Common myeloid progenitor, CD34-positive (primary cell): ENCODE results near the gene GABARAPL1.

Source experiments
- CTCF ChIA-PET: fragments of 350-600 bp; sonication (Branson Sonifier 250); formaldehyde crosslinking; loops from one replicate; lab custom pipeline; 2021; ENCODE audit warnings: antibody characterized with exemption; lab: Charles Lee
- POLR2A ChIA-PET: fragments of 350-600 bp; sonication (Branson Sonifier 250); formaldehyde crosslinking; loops from one replicate; lab custom pipeline; 2021; ENCODE audit warnings: antibody characterized with exemption; lab: Charles Lee
- DNase-seq, 3 donors: peaks; one replicate each; pipeline versions ENCODE4 v3.0.0 to v3.0.0-alpha.2; 2013
- H3K27ac ChIP-seq, 2 experiments: 1 replicate in 1 of 2; 2 replicates in 1 of 2; pipeline ENCODE4 v1.7.0; 2013; ENCODE audit warnings: inconsistent platforms in 2 of 2, low read length in 2 of 2, mild to moderate bottlenecking in 2 of 2, low read depth in 1 of 2, moderate library complexity in 1 of 2; ENCODE audit not compliant: severe bottlenecking in 2 of 2, insufficient read depth in 1 of 2, poor library complexity in 1 of 2
- H3K27me3 ChIP-seq, 5 experiments: replicated peaks in 2 of 5; 1 replicate in 3 of 5; 2 replicates in 2 of 5; pipeline versions ENCODE4 v1.6.1 to v1.7.0; 2013; ENCODE audit warnings: low read length in 4 of 5, mild to moderate bottlenecking in 2 of 5, moderate library complexity in 2 of 5, inconsistent platforms in 1 of 5; ENCODE audit not compliant: insufficient read depth in 5 of 5, control insufficient read depth in 4 of 5
- H3K36me3 ChIP-seq, 4 experiments: 1 replicate in 2 of 4; 2 replicates in 2 of 4; pipeline versions ENCODE4 v1.6.1 to v1.7.0; 2013; ENCODE audit warnings: low read length in 3 of 4, control low read depth in 1 of 4, mild to moderate bottlenecking in 1 of 4; ENCODE audit not compliant: control insufficient read depth in 4 of 4, insufficient read depth in 4 of 4
- H3K4me1 ChIP-seq, 4 experiments: 1 replicate in 3 of 4; 2 replicates in 1 of 4; pipeline versions ENCODE4 v1.6.1 to v1.7.1; 2013; ENCODE audit warnings: low read length in 3 of 4, mild to moderate bottlenecking in 3 of 4, control low read depth in 1 of 4, inconsistent platforms in 1 of 4, moderate library complexity in 1 of 4; ENCODE audit not compliant: control insufficient read depth in 4 of 4, insufficient read depth in 4 of 4; ENCODE audit errors: control extremely low read depth in 1 of 4
- H3K4me3 ChIP-seq, 7 experiments: 1 replicate in 4 of 7; 2 replicates in 3 of 7; pipeline versions ENCODE4 v1.5.1 to v1.7.0; 2013; ENCODE audit warnings: mild to moderate bottlenecking in 7 of 7, low read length in 6 of 7, moderate library complexity in 6 of 7, inconsistent platforms in 2 of 7, low read depth in 2 of 7, control low read depth in 1 of 7; ENCODE audit not compliant: insufficient read depth in 4 of 7, control insufficient read depth in 1 of 7; ENCODE audit errors: extremely low read depth in 1 of 7
- H3K9me3 ChIP-seq, 5 experiments: 1 replicate in 4 of 5; 2 replicates in 1 of 5; pipeline versions ENCODE4 v1.6.1 to v1.7.1; 2013; ENCODE audit warnings: low read length in 4 of 5, mild to moderate bottlenecking in 2 of 5, inconsistent platforms in 1 of 5, low read depth in 1 of 5, moderate library complexity in 1 of 5; ENCODE audit not compliant: control insufficient read depth in 4 of 5, insufficient read depth in 2 of 5; ENCODE audit errors: control extremely low read depth in 1 of 5
- WGBS: methylation state at CpG from one replicate; pipeline ENCODE4 v1.1.5; 2013; ENCODE audit not compliant: insufficient coverage; 5-methylcytosine and 5-hydroxymethylcytosine counted together

Gene GABARAPL1

DNA sequence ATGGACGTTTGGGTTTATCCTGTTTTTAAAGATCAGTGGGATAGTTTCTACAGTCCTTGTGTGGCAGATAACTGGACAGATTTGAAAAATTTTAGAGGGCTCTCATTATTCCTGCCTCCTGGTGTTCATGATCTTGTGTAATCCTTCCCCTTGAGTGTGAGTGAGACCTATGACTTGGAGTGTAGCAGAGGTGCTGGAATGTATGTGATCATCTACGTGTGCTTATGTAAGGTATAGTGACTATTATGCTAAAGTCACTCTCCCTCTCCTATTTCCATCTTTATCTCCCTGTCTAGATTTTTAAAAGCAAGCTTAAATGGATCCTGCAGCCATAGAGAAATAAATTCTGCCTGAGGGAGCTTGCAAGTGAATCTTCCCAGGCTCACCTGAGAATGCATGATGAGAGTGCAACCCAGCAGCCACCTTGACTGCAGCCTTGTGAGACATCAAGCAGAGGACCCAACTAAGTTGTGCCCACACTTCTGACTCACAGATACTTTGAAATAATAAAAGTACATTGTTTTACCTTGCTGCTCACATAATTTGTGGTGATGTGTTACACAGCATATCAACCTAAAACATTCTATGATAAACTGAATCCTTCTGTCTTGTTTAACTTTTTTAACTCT lies 37.6 kb upstream of the GABARAPL1 start:
- no CpG with 5 or more reads among the region's 2 CpGs for WGBS

DNA sequence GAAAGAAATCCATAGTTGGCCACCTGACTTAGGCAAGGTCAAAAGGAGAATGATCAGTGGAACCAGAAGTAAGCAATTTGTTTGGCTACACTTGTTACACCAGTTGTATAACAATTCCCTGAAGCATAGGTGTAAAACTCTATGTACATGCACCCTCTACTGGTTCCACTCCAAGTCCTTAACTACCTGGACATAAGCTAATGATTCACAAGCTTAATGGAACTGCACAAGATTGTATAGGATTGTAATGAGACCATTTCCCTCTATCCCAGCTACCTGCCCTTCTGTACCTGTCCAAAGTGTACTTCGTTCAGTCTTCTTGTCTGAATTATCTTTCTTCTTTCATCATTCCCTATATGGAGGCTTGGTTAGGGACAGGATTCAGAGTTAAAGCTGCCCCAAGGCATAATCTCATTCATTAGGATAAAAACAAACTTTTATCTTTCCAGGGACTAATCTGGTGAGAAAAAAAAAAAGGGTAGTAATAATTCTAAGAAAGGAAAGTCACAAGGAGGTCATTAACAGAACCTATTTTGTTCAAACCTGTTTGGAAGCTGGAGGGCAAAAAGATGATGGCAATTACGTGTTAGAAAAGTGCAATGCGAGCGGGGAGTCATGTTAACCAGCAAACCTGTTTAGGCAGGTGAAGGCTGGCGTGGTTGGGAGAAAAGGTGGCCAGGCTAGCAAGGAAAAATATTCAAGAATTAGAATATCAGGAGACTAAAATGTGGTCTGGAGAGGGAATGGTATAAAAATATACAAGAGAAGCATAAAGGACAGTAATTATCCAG lies 36.6 kb upstream of the GABARAPL1 start:
- no peak overlapping the region for H3K4me3 ChIP-seq

More for the DNA sequence above, 37.6 kb upstream of the GABARAPL1 start:
- H3K27me3 ChIP-seq = peaks cover 0 to 2% (median 0%) of the 10 kb centered on the region in 5 experiments
- ChIA-PET CTCF (interaction anchor here (1.0 to 2.7 kb wide), 2 partner anchors 11 to 14 kb away, joined by 5 to 8 read pairs; no protein-coding TSS in a partner anchor), POLR2A (no interaction called here)
- no peaks in the 10 kb centered on the region for H3K4me1 ChIP-seq
- DNase-seq = no peak
- H3K36me3 ChIP-seq = no peaks in the 10 kb centered on the region
- no peak overlapping the region for H3K4me3 ChIP-seq
- no peak overlapping the region for H3K27ac ChIP-seq
- H3K9me3 ChIP-seq = no peaks in the 10 kb centered on the region

DNA sequence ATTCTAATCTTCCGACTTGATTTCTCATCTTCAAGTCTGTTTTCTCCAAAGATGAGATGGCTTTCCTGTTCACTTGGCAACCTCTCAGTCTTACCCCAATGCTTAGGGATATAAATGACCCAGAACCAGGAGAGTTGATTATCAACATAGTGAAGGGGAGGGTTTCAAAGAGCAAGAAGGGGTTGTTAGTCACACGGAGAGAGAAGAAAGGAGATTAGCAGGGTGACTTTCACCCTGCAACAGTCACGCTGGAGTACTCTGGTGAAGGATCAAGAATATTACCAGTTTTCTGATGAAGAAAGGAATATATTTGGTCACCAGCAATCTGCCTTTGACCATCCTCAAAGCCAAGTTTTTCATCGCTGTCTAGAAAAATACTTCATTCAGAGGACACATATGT lies 33.9 kb upstream of the GABARAPL1 start, which contains the start of gene TMEM52B:
TSS of gene TMEM52B (plus strand) at position 212 of the 400 bp plus-strand sequence. CDS start 543 bp downstream, outside the sequence.
- POLR2A ChIA-PET = no interaction called here
- CTCF ChIA-PET = no interaction called here

More for the DNA sequence above, 36.6 kb upstream of the GABARAPL1 start:
- Histone ChIP-seq H3K27ac (no peak overlapping the region), H3K9me3 (no peaks in the 10 kb centered on the region), H3K36me3 (no peaks in the 10 kb centered on the region), H3K4me1 (no peaks in the 10 kb centered on the region), H3K27me3 (peaks cover 0 to 2% (median 0%) of the 10 kb centered on the region in 5 experiments)
- ChIA-PET CTCF (interaction anchor here (0.5 to 2.7 kb wide), 5 partner anchors 10 to 267 kb away, joined by 3 to 8 read pairs (median 5); no protein-coding TSS in a partner anchor), POLR2A (no interaction called here)
- no peak for DNase-seq
- 98% methylated on average over 4 of the region's 5 CpGs for WGBS

DNA sequence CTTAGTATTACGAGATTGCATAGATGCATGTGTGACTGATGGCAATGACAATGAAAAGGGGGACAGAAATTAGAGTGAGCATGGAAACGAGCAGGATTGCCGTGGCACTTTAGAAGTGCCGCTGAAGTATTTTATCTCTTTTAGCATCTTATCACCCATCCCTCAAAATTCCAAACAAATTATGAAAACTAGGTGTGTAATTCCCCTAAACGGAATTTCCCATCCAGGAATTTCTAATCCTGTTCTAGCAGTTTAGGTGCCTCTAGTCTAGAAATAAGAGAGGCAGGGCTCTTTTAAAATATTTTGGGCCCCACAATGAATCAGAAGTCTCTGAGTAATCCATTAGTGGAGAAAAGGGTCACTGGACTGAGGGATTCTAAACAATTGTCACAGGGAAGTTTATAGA lies 32.9 kb upstream of the GABARAPL1 start:
- Histone ChIP-seq H3K9me3 (no peaks in the 10 kb centered on the region), H3K27me3 (peaks cover 0 to 2% (median 0%) of the 10 kb centered on the region in 5 experiments), H3K27ac (no peak overlapping the region), H3K36me3 (no peaks in the 10 kb centered on the region), H3K4me1 (peaks cover 0 to 4% (median 0%) of the 10 kb centered on the region in 4 experiments), H3K4me3 (no peak overlapping the region)
- ChIA-PET POLR2A (interaction anchor here (0.6 kb wide), 1 partner anchor 51 kb away, joined by 3 read pairs; no protein-coding TSS in a partner anchor), CTCF (no interaction called here)
- 96% methylated on average over 2 of the region's 5 CpGs for WGBS
- no peak for DNase-seq

More for the DNA sequence above, 33.9 kb upstream of the GABARAPL1 start, which contains the start of gene TMEM52B:
- Histone ChIP-seq H3K36me3 (no peaks in the 10 kb centered on the region), H3K9me3 (no peaks in the 10 kb centered on the region), H3K4me3 (no peak within 1 kb of the TSS), H3K4me1 (no peaks in the 10 kb centered on the region), H3K27ac (no peak within 1 kb of the TSS), H3K27me3 (peaks cover 0 to 2% (median 0%) of the 10 kb centered on the region in 5 experiments)
- 90% methylated on average over 2 of the region's 4 CpGs for WGBS
- DNase-seq = no peak

DNA sequence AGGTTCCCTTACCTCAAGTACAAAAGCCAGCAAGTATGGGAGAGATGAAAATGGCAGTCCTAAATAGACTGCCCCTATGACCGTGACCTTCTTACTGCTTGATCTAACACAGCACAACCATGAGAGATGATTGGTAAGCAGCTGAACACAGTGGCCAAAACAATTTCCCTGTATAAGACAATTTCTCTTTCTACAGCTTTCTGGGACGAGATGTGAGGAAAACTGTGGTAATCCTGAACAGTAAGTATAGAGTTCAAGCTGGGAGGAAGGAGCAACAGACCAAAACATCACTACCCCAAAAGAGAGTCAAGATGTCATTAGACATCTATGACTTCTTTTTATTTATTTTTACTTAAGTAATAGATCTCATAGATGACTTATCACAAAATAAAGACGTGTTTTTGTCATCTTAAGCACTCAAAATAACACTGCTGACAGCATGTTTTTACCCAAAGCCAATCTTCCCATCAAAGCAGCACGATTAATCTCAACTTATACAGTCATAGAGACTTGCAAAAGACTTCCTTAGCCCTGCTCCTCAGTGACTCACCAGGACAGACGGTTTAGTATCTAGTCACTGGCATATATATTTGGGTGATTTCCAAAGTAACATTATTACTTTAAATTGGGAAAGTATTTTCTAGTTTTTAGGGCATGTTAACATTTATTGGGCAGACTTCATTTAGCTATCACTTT lies 30.2 kb upstream of the GABARAPL1 start:
- peaks cover 3 to 9% (median 4%) of the 10 kb centered on the region in 4 experiments for H3K4me1 ChIP-seq
- CTCF ChIA-PET = interaction anchor here (0.6 to 2.8 kb wide), 3 partner anchors 17 to 29 kb away, joined by 3 to 9 read pairs (median 3); no protein-coding TSS in a partner anchor
- H3K4me3 ChIP-seq = no peak overlapping the region
- DNase-seq = peak in 2 of 3 donors; percentile 20 to 26
- no peaks in the 10 kb centered on the region for H3K9me3 ChIP-seq
- POLR2A ChIA-PET = interaction anchor here (0.5 kb wide), 1 partner anchor 19 kb away, joined by 6 read pairs; no protein-coding TSS in a partner anchor
- H3K27ac ChIP-seq = no peak overlapping the region
- H3K36me3 ChIP-seq = no peaks in the 10 kb centered on the region
- H3K27me3 ChIP-seq = no peaks in the 10 kb centered on the region
- 75% methylated on average over 1 of the region's 5 CpGs for WGBS

DNA sequence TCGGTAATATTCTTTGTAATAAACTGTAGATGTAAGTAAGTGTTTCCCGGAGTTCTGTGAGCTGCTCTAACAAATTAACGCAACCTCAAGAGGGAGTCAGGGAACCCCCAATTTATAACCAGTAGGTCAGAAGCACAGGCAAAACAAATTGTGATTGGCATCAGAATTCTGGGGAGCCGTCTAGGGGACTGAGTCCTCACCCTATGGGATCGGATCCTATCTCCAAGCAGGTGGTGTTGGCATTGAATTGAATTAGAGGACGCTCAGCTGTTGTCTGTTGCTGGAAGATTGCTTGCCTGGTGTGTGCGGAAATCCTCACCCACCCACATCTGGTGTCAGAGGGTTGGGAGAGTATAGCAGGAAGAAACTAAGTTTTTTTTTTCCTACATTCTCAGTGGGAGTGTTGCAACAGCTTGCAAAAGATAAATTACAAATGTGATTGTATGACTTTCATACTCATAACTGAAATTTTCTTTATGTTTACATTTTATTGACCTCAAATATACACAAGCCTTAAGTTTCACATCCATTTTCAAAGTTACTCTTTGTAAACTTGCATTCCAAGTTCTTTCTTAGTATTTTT lies 28.3 kb upstream of the GABARAPL1 start:
- Histone ChIP-seq H3K4me3 (no peak overlapping the region), H3K4me1 (peaks cover 3 to 9% (median 4%) of the 10 kb centered on the region in 4 experiments), H3K27me3 (no peaks in the 10 kb centered on the region), H3K9me3 (no peaks in the 10 kb centered on the region), H3K27ac (no peak overlapping the region), H3K36me3 (no peaks in the 10 kb centered on the region)
- 93% methylated on average over 4 of the region's 7 CpGs for WGBS
- ChIA-PET CTCF (interaction anchor here (0.7 to 2.8 kb wide), 3 partner anchors 25 to 147 kb away, joined by 3 to 9 read pairs (median 5); no protein-coding TSS in a partner anchor), POLR2A (no interaction called here)
- DNase-seq = no peak
